ENCODE measurements around the gene SHANK3. TPM values are rescaled to one million over a fixed set of nuclear protein-coding genes. Genes with fewer than 3 reads are reported as not detected.

Gene SHANK3
- total and polyA plus RNA-seq, 2 of the 8 experiments (the other 6 are each of a cell fraction or from before 2014, with no cell fraction given) = 1.5 to 6.0 TPM

DNA sequence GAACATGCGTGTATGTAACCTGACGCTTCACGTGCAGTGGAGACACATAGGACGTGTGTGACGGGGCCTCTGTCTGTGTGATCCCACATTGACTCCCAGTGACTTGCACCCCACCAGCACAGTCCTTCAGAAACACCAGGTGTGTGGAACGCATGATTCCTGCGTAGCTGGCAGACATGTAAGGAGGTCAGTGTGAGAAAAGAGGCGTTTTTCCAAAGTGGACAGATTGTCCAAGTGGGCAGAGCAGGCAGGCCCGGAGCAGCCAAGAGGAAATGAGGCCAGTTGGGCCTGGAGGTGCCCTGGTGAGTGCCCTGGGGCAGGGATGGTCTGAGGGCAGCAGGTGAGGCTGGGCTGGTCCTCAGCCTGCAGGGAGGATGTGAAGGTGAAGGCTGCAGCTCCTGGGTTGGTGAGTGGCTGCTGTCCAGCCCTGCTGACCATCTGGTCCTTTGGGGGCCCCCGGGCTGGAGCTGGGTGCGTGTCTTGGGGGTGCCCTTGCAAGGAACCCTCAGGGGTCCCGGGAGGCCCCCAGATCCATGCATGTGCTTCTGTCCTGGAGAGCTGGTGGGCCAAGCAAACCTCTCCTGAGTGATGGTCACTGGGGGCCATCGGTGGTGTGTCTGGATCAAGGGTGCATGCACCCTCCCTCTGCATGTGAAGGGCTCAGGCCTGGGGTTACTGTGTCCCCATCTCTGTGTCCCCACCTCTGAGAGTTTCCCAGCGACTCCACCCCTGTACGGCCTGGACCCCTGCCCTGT, 26.6 kb downstream of the SHANK3 start (continued):
- TF ChIP-seq ASH2L (IDR thresholded peaks at IDR 0.05; ENCODE audit: low read length) = no peak
- TF ChIP-seq POLR2A (IDR thresholded peaks at IDR 0.05; ENCODE audit: control extremely low read depth in 1 of 2, low read depth in 2 of 2, low read length in 2 of 2) = no peak
- TF ChIP-seq PHF8 (conservative IDR thresholded peaks at IDR 0.05; ENCODE audit: low read depth, low read length) = no peak
- TF ChIP-seq CEBPB (IDR thresholded peaks at IDR 0.05; ENCODE audit: low read depth, low read length) = no peak
- no peak for TF ChIP-seq FOSL1 (IDR thresholded peaks at IDR 0.05; ENCODE audit: insufficient read depth, low read depth, low read length)
- no peak for TF ChIP-seq BRCA1 (IDR thresholded peaks at IDR 0.05; ENCODE audit: low read depth, low read length)
- TF ChIP-seq KDM5A (IDR thresholded peaks at IDR 0.05; ENCODE audit: low read length) = no peak
- no peak for TF ChIP-seq NANOG (IDR thresholded peaks at IDR 0.05; ENCODE audit: insufficient read depth, low read depth, low read length, poor library complexity, severe bottlenecking)
